Pulmonary artery endothelial cell (primary cell): ENCODE data around the gene PER2. TPM values are rescaled to one million over a fixed set of nuclear protein-coding genes. Genes with fewer than 3 reads are reported as not detected.

ENCODE experiments used
- total RNA-seq: library from RNA; depleted of rRNA; stranded (reverse); fragments of >200 nt; gene quantifications from 2 replicates; pipeline ENCODE4 v1.2.3, GENCODE V29; 2014

The PER2 gene
- total RNA-seq, 1 donor from 2014 or later, result 2.4 TPM

Other genes starting within 250 kb of the PER2 start
- gene SCLY, start 227.6 kb downstream of the PER2 start, total RNA-seq, result 24.5 and 42.0 TPM in 2 replicates
- under 0.01 TPM in 1 of 2 replicates, not detected in the other for gene ESPNL, start 188.3 kb downstream of the PER2 start, total RNA-seq
- not detected in 2 replicates for gene KLHL30, start 149.9 kb downstream of the PER2 start, total RNA-seq
- gene ERFE, start 129.6 kb downstream of the PER2 start, total RNA-seq, result 0.46 and 0.53 TPM in 2 replicates
- 19.1 and 26.7 TPM in 2 replicates for gene ILKAP, start 84.9 kb downstream of the PER2 start, total RNA-seq
- 3.2 and 6.6 TPM in 2 replicates for gene HES6, start 48.6 kb downstream of the PER2 start, total RNA-seq
- gene TRAF3IP1, start 31.9 kb upstream of the PER2 start, total RNA-seq, result 10.3 and 10.8 TPM in 2 replicates
- 21.2 and 34.9 TPM in 2 replicates for gene ASB1, start 138.3 kb upstream of the PER2 start, total RNA-seq